Body of pancreas (tissue), 4 donors: ENCODE results near the gene KRTAP1-4. TPM values are rescaled to one million over a fixed set of nuclear protein-coding genes. Genes with fewer than 3 reads are reported as not detected.
"Not testable (repeated sequence)": the region's sequence is repeated elsewhere in the genome, so short reads cannot be mapped to it uniquely, and the experiment has no call there.

ENCODE experiments used
- ATAC-seq: fragments of 150-250 bp; one replicate; pipeline ENCODE4 v1.9.1; 2016
- DNase-seq, 4 donors: peaks; one replicate each; pipeline ENCODE4 v3.0.0-alpha.2; 2019
- H3K27ac ChIP-seq, 4 donors: fragments of 200-600 bp; sonication (generic); 1 replicate in 3 of 4; 2 replicates in 1 of 4; pipeline versions ENCODE4 v1.5.1 to v1.6.1; 2016 to 2019; ENCODE audit warnings: mild to moderate bottlenecking in 1 of 4, mixed read lengths in 1 of 4, moderate library complexity in 1 of 4
- H3K27me3 ChIP-seq, 2 donors: fragments of 200-600 bp; sonication (generic); one replicate each; pipeline ENCODE4 v1.6.0; 2016; ENCODE audit warnings: mild to moderate bottlenecking in 1 of 2
- H3K36me3 ChIP-seq, 2 donors: fragments of 200-600 bp; sonication (generic); replicated peaks in 1 of 2; 2 replicates each; pipeline ENCODE4 v1.5.1; 2016; ENCODE audit warnings: low read depth in 2 of 2; ENCODE audit not compliant: insufficient read depth in 1 of 2
- H3K4me1 ChIP-seq: fragments of 200-600 bp; sonication (generic); one replicate; pipeline ENCODE4 v1.6.0; 2016
- H3K4me3 ChIP-seq, 2 donors: fragments of 200-600 bp; sonication (generic); 1 replicate in 1 of 2; 2 replicates in 1 of 2; pipeline ENCODE4 v1.5.1; 2016 to 2019
- H3K9me3 ChIP-seq, 3 donors: fragments of 200-600 bp; sonication (generic); 1 replicate in 2 of 3; 2 replicates in 1 of 3; pipeline ENCODE4 v1.5.1; 2016
- CTCF ChIP-seq, 7 experiments: fragments of 450-650 bp in 4 of 7; fragments of 200-600 bp in 3 of 7; sonication (generic) in 3 of 7; IDR thresholded peaks; one replicate each; pipeline ENCODE4 v1.5.1; 2016 to 2019; ENCODE audit warnings: antibody characterized with exemption in 7 of 7
- POLR2A ChIP-seq, 3 donors: fragments of 450-650 bp; IDR thresholded peaks; one replicate each; pipeline ENCODE4 v1.6.1; 2016; ENCODE audit warnings: antibody characterized with exemption in 3 of 3, mild to moderate bottlenecking in 2 of 3
- WGBS, 2 donors: methylation state at CpG; one replicate each; pipeline ENCODE4 v1.1.5; 2017; 5-methylcytosine and 5-hydroxymethylcytosine counted together
- intact Hi-C: fragments of 100-400 bp; cut with DNase I; formaldehyde crosslinking; loops from one replicate; pipeline ENCODE4 v1.15.1; 2023
- total RNA-seq, 2 donors: library from RNA; depleted of rRNA; stranded (reverse); fragments of >200 nt; gene quantifications; one replicate each; pipeline ENCODE4 v1.1.0, GENCODE V29; 2016

Gene KRTAP1-4
- total RNA-seq, 2 donors from 2014 or later, result not detected

DNA sequence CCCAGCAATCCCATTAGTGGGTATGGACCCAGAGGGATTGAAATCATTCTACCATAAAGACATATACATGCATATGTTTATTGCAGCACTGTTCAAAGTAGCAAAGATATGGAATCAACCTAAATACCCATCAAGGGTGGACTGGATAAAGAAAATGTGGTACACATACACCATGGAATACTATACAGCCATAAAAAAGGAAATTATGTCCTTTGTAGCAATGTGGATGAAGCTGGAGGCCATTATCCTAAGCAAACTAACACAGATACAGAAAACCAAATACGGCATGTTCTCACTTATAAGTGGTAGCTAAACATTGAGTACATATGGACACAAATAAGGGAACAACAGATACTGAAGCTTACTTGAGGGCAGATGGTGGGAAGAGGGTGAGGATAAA is 27.6 kb upstream of the KRTAP1-4 start:
- DNase-seq, result no peak
- no peaks in the 10 kb centered on the region for H3K27me3 ChIP-seq
- peaks cover 0 to 3% (median 0%) of the 10 kb centered on the region in 3 donors for H3K9me3 ChIP-seq
- no peak overlapping the region for H3K4me3 ChIP-seq
- no peak for TF ChIP-seq CTCF (IDR thresholded peaks at IDR 0.05)
- no peak for TF ChIP-seq POLR2A (IDR thresholded peaks at IDR 0.05)
- no peaks in the 10 kb centered on the region for H3K4me1 ChIP-seq
- no peaks in the 10 kb centered on the region for H3K36me3 ChIP-seq
- H3K27ac ChIP-seq, result no peak overlapping the region
- intact Hi-C loops, result no loop called here
- no peak for ATAC-seq
- 85 to 95% methylated on average over 1 of the region's 1 CpG for WGBS, 2 donors

DNA sequence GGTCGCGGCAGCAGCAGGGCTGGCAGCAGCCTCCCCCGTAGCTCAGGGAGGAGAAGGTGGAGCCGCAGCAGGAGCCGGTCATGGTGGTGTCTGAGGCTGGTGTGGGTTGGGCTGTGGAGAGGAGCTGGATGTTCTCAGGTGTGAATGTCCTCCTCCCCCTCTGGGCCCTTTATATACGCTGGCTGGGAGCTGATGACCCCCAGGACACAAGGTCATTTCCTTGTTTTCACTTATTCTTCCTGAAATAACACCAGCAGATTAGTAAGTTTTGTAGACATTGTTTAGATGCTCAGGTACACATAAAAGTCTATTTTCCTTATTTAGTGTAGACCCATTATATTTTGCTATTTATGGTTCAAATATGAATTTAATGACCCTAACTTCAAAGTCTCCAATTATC is 25.1 kb upstream of the KRTAP1-4 start, which contains the start of gene KRTAP2-2:
KRTAP2-2 (minus strand) TSS at position 101 of the 400 bp plus-strand sequence; CDS start at position 82, 19 bp downstream.
- H3K27me3 ChIP-seq, DNase-seq, H3K4me1 ChIP-seq, intact Hi-C loops, H3K36me3 ChIP-seq, ATAC-seq, H3K4me3 ChIP-seq, H3K9me3 ChIP-seq, H3K27ac ChIP-seq: not testable (repeated sequence)
- 31 to 55% methylated on average over 1 of the region's 6 CpGs for WGBS, 2 donors

DNA sequence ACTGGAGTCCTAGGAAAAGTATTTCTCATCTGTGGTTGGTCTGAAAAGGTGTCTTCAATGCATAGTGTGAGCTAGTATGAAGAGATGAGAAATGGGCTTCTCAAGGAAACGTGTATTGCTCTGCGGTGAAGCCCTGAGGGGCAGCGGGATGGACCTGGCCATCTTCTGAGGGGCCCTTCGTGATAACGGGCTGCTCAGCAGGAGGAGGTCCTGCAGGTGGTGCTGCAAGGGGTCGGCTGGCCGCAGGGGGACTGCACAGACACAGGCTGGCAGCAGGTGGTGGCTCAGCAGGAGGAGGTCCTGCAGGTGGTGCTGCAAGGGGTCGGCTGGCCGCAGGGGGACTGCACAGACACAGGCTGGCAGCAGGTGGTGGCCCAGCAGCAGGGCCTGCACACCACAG is 24.6 kb upstream of the KRTAP1-4 start:
- WGBS, 2 donors, result 66 to 73% methylated on average over 7 of the region's 9 CpGs
- ATAC-seq, H3K4me3 ChIP-seq, H3K27ac ChIP-seq, H3K36me3 ChIP-seq, H3K9me3 ChIP-seq, H3K4me1 ChIP-seq, H3K27me3 ChIP-seq, DNase-seq, intact Hi-C loops: not testable (repeated sequence)

DNA sequence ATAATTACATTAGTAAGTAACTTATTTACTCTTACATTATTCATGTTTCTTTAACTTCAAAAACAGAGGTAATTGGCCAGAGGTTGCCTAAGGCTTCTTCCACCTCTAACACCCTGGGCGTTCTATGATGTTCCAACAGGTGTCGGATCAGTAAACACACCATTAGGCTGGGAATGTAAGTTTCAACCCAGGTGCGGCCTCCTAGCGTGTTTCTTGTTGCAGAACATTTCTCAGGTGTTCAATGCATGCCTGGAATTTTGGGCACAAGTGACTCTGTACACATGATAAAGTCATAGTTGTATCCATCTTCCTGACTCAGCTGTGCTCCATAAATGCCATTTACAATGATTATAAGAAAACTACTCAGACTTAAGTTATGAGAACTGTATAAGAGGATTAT is 24.0 kb upstream of the KRTAP1-4 start:
- ATAC-seq (no peak), DNase-seq (no peak)
- TF ChIP-seq POLR2A (IDR thresholded peaks at IDR 0.05) (no peak), CTCF (IDR thresholded peaks at IDR 0.05) (no peak)
- Histone ChIP-seq H3K4me1 (no peaks in the 10 kb centered on the region), H3K4me3 (no peak overlapping the region), H3K9me3 (peaks cover 0 to 3% (median 0%) of the 10 kb centered on the region in 3 donors), H3K36me3 (no peaks in the 10 kb centered on the region), H3K27ac (no peak overlapping the region), H3K27me3 (no peaks in the 10 kb centered on the region)
- WGBS, 2 donors, result 57 to 65% methylated on average over 4 of the region's 4 CpGs
- intact Hi-C loops, result no loop called here

DNA sequence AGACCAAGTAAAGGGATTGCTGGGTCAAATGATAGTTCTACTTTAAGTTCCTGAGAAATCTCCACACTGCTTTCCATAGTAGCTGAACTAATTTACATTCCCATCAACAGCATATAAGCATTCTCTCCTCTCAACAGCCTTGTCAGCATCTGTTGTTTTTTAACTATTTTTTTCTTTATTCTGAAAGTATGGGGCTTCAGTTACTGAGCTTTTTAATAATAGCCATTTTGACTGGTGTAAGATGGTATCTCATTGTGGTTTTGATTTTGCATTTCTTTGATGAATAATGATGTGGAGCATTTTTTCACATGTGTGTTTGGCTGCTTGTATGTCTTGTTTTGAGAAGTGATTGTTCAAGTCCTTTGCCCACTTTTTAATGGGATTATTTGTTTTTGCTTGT is 22.6 kb upstream of the KRTAP1-4 start:
- intact Hi-C loops, result no loop called here
- TF ChIP-seq POLR2A (IDR thresholded peaks at IDR 0.05), result no peak
- no peak for TF ChIP-seq CTCF (IDR thresholded peaks at IDR 0.05)
- no peak overlapping the region for H3K4me3 ChIP-seq
- no peak overlapping the region for H3K27ac ChIP-seq
- DNase-seq, result no peak
- no peaks in the 10 kb centered on the region for H3K27me3 ChIP-seq
- no peak for ATAC-seq
- H3K36me3 ChIP-seq, result no peaks in the 10 kb centered on the region
- no peaks in the 10 kb centered on the region for H3K4me1 ChIP-seq
- H3K9me3 ChIP-seq, result peaks cover 0 to 2% (median 0%) of the 10 kb centered on the region in 3 donors

DNA sequence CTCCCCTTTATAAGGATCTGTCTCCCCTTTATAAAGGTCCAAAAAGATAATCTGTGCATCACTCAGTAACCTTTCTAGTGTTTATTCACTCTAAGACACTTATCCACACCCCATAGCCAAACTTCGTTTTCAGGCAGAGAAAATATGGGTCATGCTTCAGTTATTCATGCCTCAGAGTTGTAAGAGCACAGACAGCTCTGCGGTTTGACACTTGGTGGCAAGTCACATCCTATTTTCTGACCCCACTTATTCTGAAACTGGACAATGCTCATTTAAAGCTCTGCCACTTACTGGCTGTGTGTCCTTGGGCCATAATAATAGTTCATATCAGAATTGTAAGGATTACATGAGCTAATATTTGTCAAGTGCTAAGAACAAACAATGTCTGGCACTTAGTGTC is 19.1 kb upstream of the KRTAP1-4 start:
- intact Hi-C loops, result no loop called here
- DNase-seq (no peak), ATAC-seq (no peak)
- H3K4me1 ChIP-seq, result no peaks in the 10 kb centered on the region
- H3K27ac ChIP-seq, result no peak overlapping the region
- no peak for TF ChIP-seq CTCF (IDR thresholded peaks at IDR 0.05)
- TF ChIP-seq POLR2A (IDR thresholded peaks at IDR 0.05), result no peak
- H3K4me3 ChIP-seq, result no peak overlapping the region
- no peaks in the 10 kb centered on the region for H3K9me3 ChIP-seq
- 49 to 52% methylated on average over 2 of the region's 2 CpGs for WGBS, 2 donors
- no peaks in the 10 kb centered on the region for H3K27me3 ChIP-seq
- H3K36me3 ChIP-seq, result no peaks in the 10 kb centered on the region
